Measurements from ENCODE around the gene SLC8A1.

Gene SLC8A1

GRCh38 chr2:40097691-40098385 lies 354.1 kb downstream of the SLC8A1 start:
- TF ChIP-seq CTCF (IDR thresholded peaks at IDR 0.05) = no peak
- no peak for DNase-seq (ENCODE audit: low spot score)
- no peak overlapping the region for H3K4me3 ChIP-seq
- H3K27ac ChIP-seq = no peak overlapping the region

- DNase-seq (ENCODE audit: low spot score) = no peak
- TF ChIP-seq CTCF (IDR thresholded peaks at IDR 0.05) = no peak
- no peak overlapping the region for H3K27ac ChIP-seq
- no peak overlapping the region for H3K4me3 ChIP-seq
Observed at GRCh38 chr2:40096360-40096759, 355.5 kb downstream of the SLC8A1 start.

- DNase-seq (ENCODE audit: low spot score) = no peak
- Histone ChIP-seq H3K4me3 (no peak overlapping the region), H3K27ac (no peak overlapping the region)
- TF ChIP-seq CTCF (IDR thresholded peaks at IDR 0.05) = no peak
Observed at GRCh38 chr2:40095000-40095399, 356.9 kb downstream of the SLC8A1 start.

- Histone ChIP-seq H3K27ac (no peak overlapping the region), H3K4me3 (no peak overlapping the region)
- TF ChIP-seq CTCF (IDR thresholded peaks at IDR 0.05) = no peak
- DNase-seq (ENCODE audit: low spot score) = no peak
Observed at GRCh38 chr2:40094451-40094850, 357.4 kb downstream of the SLC8A1 start.

GRCh38 chr2:40093021-40093675 lies 358.7 kb downstream of the SLC8A1 start:
- Histone ChIP-seq H3K27ac (no peak overlapping the region), H3K4me3 (no peak overlapping the region)
- no peak for TF ChIP-seq CTCF (IDR thresholded peaks at IDR 0.05)
- DNase-seq (ENCODE audit: low spot score) = no peak

GRCh38 chr2:40090044-40090443 lies 361.8 kb downstream of the SLC8A1 start:
- H3K27ac ChIP-seq = no peak overlapping the region
- DNase-seq (ENCODE audit: low spot score) = no peak
- no peak overlapping the region for H3K4me3 ChIP-seq
- TF ChIP-seq CTCF (IDR thresholded peaks at IDR 0.05) = no peak

- DNase-seq (ENCODE audit: low spot score) = no peak
- Histone ChIP-seq H3K4me3 (no peak overlapping the region), H3K27ac (peak overlapping the region in 1 of 2 donors; percentile 27)
- TF ChIP-seq CTCF (IDR thresholded peaks at IDR 0.05) = no peak
Observed at GRCh38 chr2:40087927-40088326, 364.0 kb downstream of the SLC8A1 start.

Data from coronary artery (tissue), 2 donors.